Measurements from ENCODE around the gene NMNAT2.

GRCh38 chr1:183353597-183353996 lies 64.6 kb downstream of the NMNAT2 start:
- no peak for TF ChIP-seq CTCF (IDR thresholded peaks at IDR 0.05)
- TF ChIP-seq POLR2A (IDR thresholded peaks at IDR 0.05), result no peak

All from body of pancreas (tissue), 4 donors.